Measurements from ENCODE around the gene RHBDL3.
"Not testable (repeated sequence)": the region's sequence is repeated elsewhere in the genome, so short reads cannot be mapped to it uniquely, and the experiment has no call there.

RHBDL3 gene

GRCh38 chr17:32265192-32265923 lies at the start of gene RHBDL3:
RHBDL3 (plus strand) TSS chr17:32265832; CDS start chr17:32266190, 358 bp downstream.
- DNase-seq = no peak

- DNase-seq = no peak
These were observed 43.0 kb upstream of the RHBDL3 start for GRCh38 chr17:32222621-32223020.

- DNase-seq = no peak
These were observed 41.9 kb upstream of the RHBDL3 start for GRCh38 chr17:32223703-32224102.

GRCh38 chr17:32226886-32227285 lies 38.7 kb upstream of the RHBDL3 start:
- no peak for DNase-seq

- DNase-seq = no peak
These were observed 37.7 kb upstream of the RHBDL3 start for GRCh38 chr17:32227910-32228309.

GRCh38 chr17:32235588-32235987 lies 30.0 kb upstream of the RHBDL3 start:
- DNase-seq = no peak

- DNase-seq = no peak
These were observed 26.2 kb upstream of the RHBDL3 start for GRCh38 chr17:32239456-32239855.

GRCh38 chr17:32240750-32241149 lies 24.9 kb upstream of the RHBDL3 start:
- no peak for DNase-seq

- no peak for DNase-seq
These were observed 24.0 kb upstream of the RHBDL3 start for GRCh38 chr17:32241640-32242039.

GRCh38 chr17:32249475-32249874 lies 16.2 kb upstream of the RHBDL3 start:
- no peak for DNase-seq

- no peak for DNase-seq
These were observed 12.5 kb upstream of the RHBDL3 start for GRCh38 chr17:32253117-32253611.

- no peak for DNase-seq
These were observed 9.5 kb upstream of the RHBDL3 start for GRCh38 chr17:32256012-32256700.

GRCh38 chr17:32256701-32257019 lies 9.0 kb upstream of the RHBDL3 start:
- no peak for DNase-seq

GRCh38 chr17:32258383-32259140 lies 7.1 kb upstream of the RHBDL3 start:
- DNase-seq = peak; percentile 63

- no peak for DNase-seq
These were observed 6.0 kb upstream of the RHBDL3 start for GRCh38 chr17:32259586-32259985.

- DNase-seq = no peak
These were observed 4.3 kb upstream of the RHBDL3 start for GRCh38 chr17:32261417-32261736.

GRCh38 chr17:32261936-32262510 lies 3.6 kb upstream of the RHBDL3 start:
- no peak for DNase-seq

GRCh38 chr17:32263515-32263914 lies 2.1 kb upstream of the RHBDL3 start:
- DNase-seq = not testable (repeated sequence)

GRCh38 chr17:32264140-32264799 lies 1.4 kb upstream of the RHBDL3 start:
- DNase-seq = no peak

- no peak for DNase-seq
These were observed 825 bp upstream of the RHBDL3 start for GRCh38 chr17:32264823-32265191.

- no peak for DNase-seq
These were observed 388 bp downstream of the RHBDL3 start for GRCh38 chr17:32266051-32266388.

- no peak for DNase-seq
These were observed 1.0 kb downstream of the RHBDL3 start for GRCh38 chr17:32266389-32267301.
